HEK293 (cell line): ENCODE data around the gene GNB1.

Source experiments
- GLI4 ChIP-seq: fragments of 450-650 bp; formaldehyde crosslinking; IDR thresholded peaks from 2 replicates; pipeline ENCODE4 v1.5.1; 2016; ENCODE audit warnings: missing biosample characterization, missing genetic modification characterization
- KLF17 ChIP-seq: fragments of 450-650 bp; formaldehyde crosslinking; IDR thresholded peaks from 2 replicates; pipeline ENCODE4 v1.5.1; 2016; ENCODE audit warnings: missing biosample characterization, missing genetic modification characterization
- ZSCAN5A ChIP-seq: fragments of 450-650 bp; formaldehyde crosslinking; IDR thresholded peaks from 2 replicates; pipeline ENCODE4 v1.5.1; 2016; ENCODE audit warnings: missing biosample characterization, missing genetic modification characterization
- TF ChIP-seq, protein P1 (sequence below): fragments of 450-650 bp; formaldehyde crosslinking; IDR thresholded peaks from 2 replicates; pipeline ENCODE4 v1.5.1; 2016; ENCODE audit warnings: missing biosample characterization, missing genetic modification characterization
- TF ChIP-seq, protein P2 (sequence below): IDR thresholded peaks from 2 replicates; pipeline ENCODE4 v1.6.1; 2011; ENCODE audit warnings: mild to moderate bottlenecking, low read depth, low read length, borderline replicate concordance

DNA sequence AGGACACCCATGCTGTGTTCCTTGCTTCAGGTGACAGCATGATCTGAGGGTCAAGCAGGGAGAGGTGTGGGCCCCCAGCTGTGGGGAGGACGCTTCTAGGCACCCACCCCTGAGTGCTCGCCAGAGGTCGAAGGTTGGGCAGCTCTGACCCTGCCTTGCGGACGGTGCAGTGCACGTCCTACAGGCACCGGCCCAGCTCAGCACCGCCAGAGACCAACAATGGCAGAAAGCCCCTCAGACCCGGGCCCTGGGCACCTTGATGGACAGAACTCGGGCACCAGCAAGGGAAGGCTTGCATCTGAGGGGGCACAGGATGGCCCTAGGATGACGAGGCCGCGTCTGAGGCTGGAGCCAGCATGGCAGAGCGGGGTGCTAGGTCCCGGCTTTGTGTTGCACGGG, 137.3 kb downstream of the GNB1 start:
- TF ChIP-seq, protein P1, sequence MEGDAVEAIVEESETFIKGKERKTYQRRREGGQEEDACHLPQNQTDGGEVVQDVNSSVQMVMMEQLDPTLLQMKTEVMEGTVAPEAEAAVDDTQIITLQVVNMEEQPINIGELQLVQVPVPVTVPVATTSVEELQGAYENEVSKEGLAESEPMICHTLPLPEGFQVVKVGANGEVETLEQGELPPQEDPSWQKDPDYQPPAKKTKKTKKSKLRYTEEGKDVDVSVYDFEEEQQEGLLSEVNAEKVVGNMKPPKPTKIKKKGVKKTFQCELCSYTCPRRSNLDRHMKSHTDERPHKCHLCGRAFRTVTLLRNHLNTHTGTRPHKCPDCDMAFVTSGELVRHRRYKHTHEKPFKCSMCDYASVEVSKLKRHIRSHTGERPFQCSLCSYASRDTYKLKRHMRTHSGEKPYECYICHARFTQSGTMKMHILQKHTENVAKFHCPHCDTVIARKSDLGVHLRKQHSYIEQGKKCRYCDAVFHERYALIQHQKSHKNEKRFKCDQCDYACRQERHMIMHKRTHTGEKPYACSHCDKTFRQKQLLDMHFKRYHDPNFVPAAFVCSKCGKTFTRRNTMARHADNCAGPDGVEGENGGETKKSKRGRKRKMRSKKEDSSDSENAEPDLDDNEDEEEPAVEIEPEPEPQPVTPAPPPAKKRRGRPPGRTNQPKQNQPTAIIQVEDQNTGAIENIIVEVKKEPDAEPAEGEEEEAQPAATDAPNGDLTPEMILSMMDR (tag by site-specific recombination) = no peak
- no peak for TF ChIP-seq GLI4 (tag by site-specific recombination)
- TF ChIP-seq, protein P2, sequence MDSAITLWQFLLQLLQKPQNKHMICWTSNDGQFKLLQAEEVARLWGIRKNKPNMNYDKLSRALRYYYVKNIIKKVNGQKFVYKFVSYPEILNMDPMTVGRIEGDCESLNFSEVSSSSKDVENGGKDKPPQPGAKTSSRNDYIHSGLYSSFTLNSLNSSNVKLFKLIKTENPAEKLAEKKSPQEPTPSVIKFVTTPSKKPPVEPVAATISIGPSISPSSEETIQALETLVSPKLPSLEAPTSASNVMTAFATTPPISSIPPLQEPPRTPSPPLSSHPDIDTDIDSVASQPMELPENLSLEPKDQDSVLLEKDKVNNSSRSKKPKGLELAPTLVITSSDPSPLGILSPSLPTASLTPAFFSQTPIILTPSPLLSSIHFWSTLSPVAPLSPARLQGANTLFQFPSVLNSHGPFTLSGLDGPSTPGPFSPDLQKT = no peak
- TF ChIP-seq KLF17 (tag by site-specific recombination) = no peak
- no peak for TF ChIP-seq ZSCAN5A (tag by site-specific recombination)
